ENCODE data around the gene LENG1.

DNA sequence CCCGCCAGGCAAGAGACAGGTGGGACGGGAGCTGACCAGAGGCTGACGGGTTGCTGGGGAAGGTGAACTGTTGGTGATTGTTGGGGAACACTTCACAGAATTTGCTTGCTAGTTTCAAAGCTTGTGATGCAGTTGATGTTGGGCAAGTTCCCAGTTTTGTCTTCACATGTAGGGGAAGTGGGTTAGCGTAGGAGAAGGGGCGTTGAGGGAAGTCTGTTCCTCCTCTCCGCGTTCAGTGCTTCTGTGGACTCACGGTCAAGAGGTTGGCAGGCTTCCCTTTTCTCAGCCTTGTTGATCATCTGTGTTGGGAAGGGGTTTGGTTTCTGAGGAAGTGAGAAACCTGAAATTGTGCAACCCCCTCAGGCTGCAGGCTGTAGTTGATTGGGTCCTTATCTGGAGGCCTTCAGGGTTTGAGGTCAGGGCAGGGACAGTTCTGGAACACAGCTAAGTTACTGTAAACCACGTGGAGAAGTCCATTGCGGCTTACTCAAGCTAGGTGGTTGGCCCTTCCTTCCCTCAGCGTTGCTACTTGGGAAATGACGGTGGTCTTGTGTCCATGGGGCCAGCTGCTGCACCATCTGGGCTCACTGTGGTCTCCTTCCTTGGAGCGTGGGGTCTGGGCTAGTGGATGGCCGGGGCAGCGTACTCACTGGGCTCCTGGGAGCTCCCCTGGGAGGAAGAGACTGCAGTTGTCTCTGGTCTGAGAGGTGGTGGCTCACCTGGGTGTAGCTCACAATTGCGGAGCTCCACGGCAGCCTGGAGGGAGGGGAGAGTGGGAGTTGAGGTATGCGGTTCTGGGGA, 48.7 kb upstream of the LENG1 start:
- TF ChIP-seq POLR2AphosphoS5 (IDR thresholded peaks at IDR 0.05; ENCODE audit: borderline replicate concordance, low read depth, low read length) = peak; percentile 6; the same call in 1 of the 2 replicates
- TF ChIP-seq EZH2 (IDR thresholded peaks at IDR 0.05) = no peak

Data from SK-N-MC (cell line).